ENCODE data around the gene KCNIP1.
"Not testable (repeated sequence)": the region's sequence is repeated elsewhere in the genome, so short reads cannot be mapped to it uniquely, and the experiment has no call there.

The KCNIP1 gene

GRCh38 chr5:170538696-170539586 lies 35.1 kb downstream of the KCNIP1 start:
- no peak for DNase-seq

- DNase-seq = no peak
These were observed 36.5 kb downstream of the KCNIP1 start for GRCh38 chr5:170540271-170540670.

- DNase-seq = no peak
These were observed 37.4 kb downstream of the KCNIP1 start for GRCh38 chr5:170541146-170541769.

- no peak for DNase-seq
These were observed 39.0 kb downstream of the KCNIP1 start for GRCh38 chr5:170542691-170543293.

GRCh38 chr5:170545313-170545712 lies 41.5 kb downstream of the KCNIP1 start:
- DNase-seq = no peak

GRCh38 chr5:170545811-170546210 lies 42.0 kb downstream of the KCNIP1 start:
- DNase-seq = no peak

GRCh38 chr5:170546282-170546681 lies 42.5 kb downstream of the KCNIP1 start:
- DNase-seq = no peak

GRCh38 chr5:170550382-170550781 lies 46.6 kb downstream of the KCNIP1 start:
- not testable (repeated sequence) for DNase-seq

- DNase-seq = no peak
These were observed 47.3 kb downstream of the KCNIP1 start for GRCh38 chr5:170551076-170551475.

- DNase-seq = no peak
These were observed 47.8 kb downstream of the KCNIP1 start for GRCh38 chr5:170551622-170552021.

GRCh38 chr5:170552621-170553115 lies 48.8 kb downstream of the KCNIP1 start:
- DNase-seq = no peak

GRCh38 chr5:170553218-170553617 lies 49.4 kb downstream of the KCNIP1 start:
- DNase-seq = no peak

GRCh38 chr5:170554521-170555267 lies 50.9 kb downstream of the KCNIP1 start:
- no peak for DNase-seq

- no peak for DNase-seq
These were observed 53.5 kb downstream of the KCNIP1 start for GRCh38 chr5:170557314-170557713.

GRCh38 chr5:170559296-170559695 lies 55.5 kb downstream of the KCNIP1 start:
- DNase-seq = no peak

- no peak for DNase-seq
These were observed 57.1 kb downstream of the KCNIP1 start for GRCh38 chr5:170560938-170561337.

- no peak for DNase-seq
These were observed 58.5 kb downstream of the KCNIP1 start for GRCh38 chr5:170562166-170562874.

GRCh38 chr5:170562875-170563228 lies 59.0 kb downstream of the KCNIP1 start:
- no peak for DNase-seq

GRCh38 chr5:170563824-170564567 lies 60.2 kb downstream of the KCNIP1 start:
- DNase-seq = no peak

- DNase-seq = no peak
These were observed 61.3 kb downstream of the KCNIP1 start for GRCh38 chr5:170565072-170565471.

GRCh38 chr5:170569101-170569500 lies 65.3 kb downstream of the KCNIP1 start:
- no peak for DNase-seq

- no peak for DNase-seq
These were observed 66.7 kb downstream of the KCNIP1 start for GRCh38 chr5:170570476-170570875.
